Stimulated activated CD8-positive, alpha-beta memory T cell treated with anti-CD3 and anti-CD28 coated beads, Interleukin-4, amount 100 ng/mL, for 24 hours (primary cell): ENCODE results near the gene ANKRD44.
"Not testable (repeated sequence)": the region's sequence is repeated elsewhere in the genome, so short reads cannot be mapped to it uniquely, and the experiment has no call there.

Source experiments
- DNase-seq: peaks from one replicate; pipeline ENCODE4 v3.0.0-alpha.2; 2020; ENCODE audit warnings: low read depth

The ANKRD44 gene

GRCh38 chr2:197024206-197024605 lies 286.4 kb downstream of the ANKRD44 start:
- no peak for DNase-seq

- not testable (repeated sequence) for DNase-seq
Observed at GRCh38 chr2:197020921-197021320, 289.7 kb downstream of the ANKRD44 start.

- no peak for DNase-seq
Observed at GRCh38 chr2:197013098-197013497, 297.5 kb downstream of the ANKRD44 start.

- DNase-seq, result no peak
Observed at GRCh38 chr2:197011801-197012641, 298.6 kb downstream of the ANKRD44 start.

GRCh38 chr2:197011021-197011417 lies 299.6 kb downstream of the ANKRD44 start:
- no peak for DNase-seq

GRCh38 chr2:197010200-197011020 lies 300.2 kb downstream of the ANKRD44 start:
- DNase-seq, result no peak

- DNase-seq, result not testable (repeated sequence)
Observed at GRCh38 chr2:197008741-197009341, 301.7 kb downstream of the ANKRD44 start.

- no peak for DNase-seq
Observed at GRCh38 chr2:197007716-197008628, 302.6 kb downstream of the ANKRD44 start.

GRCh38 chr2:197001921-197002320 lies 308.7 kb downstream of the ANKRD44 start:
- no peak for DNase-seq

GRCh38 chr2:196995757-196996314 lies 314.7 kb downstream of the ANKRD44 start:
- no peak for DNase-seq

- DNase-seq, result no peak
Observed at GRCh38 chr2:196994764-196995163, 315.8 kb downstream of the ANKRD44 start.

- no peak for DNase-seq
Observed at GRCh38 chr2:196993617-196994016, 317.0 kb downstream of the ANKRD44 start.

- DNase-seq, result no peak
Observed at GRCh38 chr2:196992466-196992865, 318.1 kb downstream of the ANKRD44 start.

GRCh38 chr2:196990788-196991461 lies 319.7 kb downstream of the ANKRD44 start:
- DNase-seq, result no peak

GRCh38 chr2:196990092-196990491 lies 320.5 kb downstream of the ANKRD44 start:
- DNase-seq, result no peak

GRCh38 chr2:196989496-196989895 lies 321.1 kb downstream of the ANKRD44 start:
- DNase-seq, result no peak

GRCh38 chr2:196988639-196989038 lies 321.9 kb downstream of the ANKRD44 start:
- no peak for DNase-seq

- no peak for DNase-seq
Observed at GRCh38 chr2:196987649-196988364, 322.8 kb downstream of the ANKRD44 start.

- no peak for DNase-seq
Observed at GRCh38 chr2:196987298-196987648, 323.3 kb downstream of the ANKRD44 start.
